Breast epithelium (tissue), 3 donors: ENCODE data around the gene PRKAR1B.

Experiments
- CTCF ChIP-seq, 3 donors: fragments of 450-650 bp; IDR thresholded peaks; one replicate each; pipeline ENCODE4 v1.5.1; 2016 to 2017; ENCODE audit warnings: antibody characterized with exemption in 3 of 3, mild to moderate bottlenecking in 3 of 3, moderate library complexity in 3 of 3
- POLR2AphosphoS5 ChIP-seq, 3 donors: sonication (generic); formaldehyde crosslinking; IDR thresholded peaks; one replicate each; pipeline ENCODE4 v1.6.1; 2017; ENCODE audit warnings: antibody characterized with exemption in 3 of 3

DNA sequence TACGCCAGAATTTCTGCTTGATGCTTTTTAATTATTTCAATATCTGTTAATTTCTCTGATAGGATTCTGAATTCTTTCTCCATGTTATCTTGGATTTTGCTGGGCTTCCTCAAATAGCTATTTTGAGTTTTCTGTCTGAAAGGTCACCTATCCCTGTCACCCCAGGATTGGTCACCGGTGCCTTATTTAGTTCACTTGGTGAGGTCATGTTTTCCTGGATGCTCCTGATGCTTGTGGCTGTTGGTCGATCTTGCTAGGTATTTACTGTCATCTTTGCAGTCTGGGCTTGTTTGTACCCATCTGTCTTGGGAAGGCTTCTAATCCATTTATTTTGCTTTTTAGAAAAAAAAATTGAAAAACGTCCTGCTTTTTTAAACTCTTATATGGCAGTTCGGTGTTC is 11.2 kb upstream of the PRKAR1B start:
- TF ChIP-seq CTCF (IDR thresholded peaks at IDR 0.05) (no peak), POLR2AphosphoS5 (IDR thresholded peaks at IDR 0.05) (no peak)
